Measurements from ENCODE around the gene RTKN. TPM values are rescaled to one million over a fixed set of nuclear protein-coding genes. Genes with fewer than 3 reads are reported as not detected.
A peak's percentile ranks its signal among the peaks of the same experiment; 100 is the strongest.

RTKN gene
- total and polyA plus RNA-seq, 2 of the 13 experiments (the other 11 are each of a cell fraction or from before 2014, with no cell fraction given), result 159 to 166 TPM

GRCh38 chr2:74421221-74421870, 20.4 kb downstream of the RTKN start, which contains the start of the genes C2orf81 and WDR54 (continued):
- TF ChIP-seq, protein P1, sequence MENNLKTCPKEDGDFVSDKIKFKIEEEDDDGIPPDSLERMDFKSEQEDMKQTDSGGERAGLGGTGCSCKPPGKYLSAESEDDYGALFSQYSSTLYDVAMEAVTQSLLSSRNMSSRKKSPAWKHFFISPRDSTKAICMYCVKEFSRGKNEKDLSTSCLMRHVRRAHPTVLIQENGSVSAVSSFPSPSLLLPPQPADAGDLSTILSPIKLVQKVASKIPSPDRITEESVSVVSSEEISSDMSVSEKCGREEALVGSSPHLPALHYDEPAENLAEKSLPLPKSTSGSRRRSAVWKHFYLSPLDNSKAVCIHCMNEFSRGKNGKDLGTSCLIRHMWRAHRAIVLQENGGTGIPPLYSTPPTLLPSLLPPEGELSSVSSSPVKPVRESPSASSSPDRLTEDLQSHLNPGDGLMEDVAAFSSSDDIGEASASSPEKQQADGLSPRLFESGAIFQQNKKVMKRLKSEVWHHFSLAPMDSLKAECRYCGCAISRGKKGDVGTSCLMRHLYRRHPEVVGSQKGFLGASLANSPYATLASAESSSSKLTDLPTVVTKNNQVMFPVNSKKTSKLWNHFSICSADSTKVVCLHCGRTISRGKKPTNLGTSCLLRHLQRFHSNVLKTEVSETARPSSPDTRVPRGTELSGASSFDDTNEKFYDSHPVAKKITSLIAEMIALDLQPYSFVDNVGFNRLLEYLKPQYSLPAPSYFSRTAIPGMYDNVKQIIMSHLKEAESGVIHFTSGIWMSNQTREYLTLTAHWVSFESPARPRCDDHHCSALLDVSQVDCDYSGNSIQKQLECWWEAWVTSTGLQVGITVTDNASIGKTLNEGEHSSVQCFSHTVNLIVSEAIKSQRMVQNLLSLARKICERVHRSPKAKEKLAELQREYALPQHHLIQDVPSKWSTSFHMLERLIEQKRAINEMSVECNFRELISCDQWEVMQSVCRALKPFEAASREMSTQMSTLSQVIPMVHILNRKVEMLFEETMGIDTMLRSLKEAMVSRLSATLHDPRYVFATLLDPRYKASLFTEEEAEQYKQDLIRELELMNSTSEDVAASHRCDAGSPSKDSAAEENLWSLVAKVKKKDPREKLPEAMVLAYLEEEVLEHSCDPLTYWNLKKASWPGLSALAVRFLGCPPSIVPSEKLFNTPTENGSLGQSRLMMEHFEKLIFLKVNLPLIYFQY (CRISPR knock-in tag; IDR thresholded peaks at IDR 0.05; ENCODE audit: borderline replicate concordance), result 0 out of 2 replicates have a peak, but pooled peaks have one; percentile 20
- TF ChIP-seq HNF4G (IDR thresholded peaks at IDR 0.05; ENCODE audit: borderline replicate concordance, low read depth, low read length), result no peak
- no peak for TF ChIP-seq HNF4G (CRISPR knock-in tag; IDR thresholded peaks at IDR 0.05; ENCODE audit: borderline replicate concordance, low read depth)
- 0 out of 2 replicates have a peak, but pooled peaks have one; percentile 53 for TF ChIP-seq ZNF691 (CRISPR knock-in tag; IDR thresholded peaks at IDR 0.05; ENCODE audit: borderline replicate concordance, low read depth)
- 0 out of 2 replicates have a peak, but pooled peaks have one; percentile 41 for TF ChIP-seq SP2 (CRISPR knock-in tag; IDR thresholded peaks at IDR 0.05)
- peak; percentile 99 for TF ChIP-seq IRF9 (CRISPR knock-in tag; IDR thresholded peaks at IDR 0.05; ENCODE audit: borderline replicate concordance)
- TF ChIP-seq, protein P2, sequence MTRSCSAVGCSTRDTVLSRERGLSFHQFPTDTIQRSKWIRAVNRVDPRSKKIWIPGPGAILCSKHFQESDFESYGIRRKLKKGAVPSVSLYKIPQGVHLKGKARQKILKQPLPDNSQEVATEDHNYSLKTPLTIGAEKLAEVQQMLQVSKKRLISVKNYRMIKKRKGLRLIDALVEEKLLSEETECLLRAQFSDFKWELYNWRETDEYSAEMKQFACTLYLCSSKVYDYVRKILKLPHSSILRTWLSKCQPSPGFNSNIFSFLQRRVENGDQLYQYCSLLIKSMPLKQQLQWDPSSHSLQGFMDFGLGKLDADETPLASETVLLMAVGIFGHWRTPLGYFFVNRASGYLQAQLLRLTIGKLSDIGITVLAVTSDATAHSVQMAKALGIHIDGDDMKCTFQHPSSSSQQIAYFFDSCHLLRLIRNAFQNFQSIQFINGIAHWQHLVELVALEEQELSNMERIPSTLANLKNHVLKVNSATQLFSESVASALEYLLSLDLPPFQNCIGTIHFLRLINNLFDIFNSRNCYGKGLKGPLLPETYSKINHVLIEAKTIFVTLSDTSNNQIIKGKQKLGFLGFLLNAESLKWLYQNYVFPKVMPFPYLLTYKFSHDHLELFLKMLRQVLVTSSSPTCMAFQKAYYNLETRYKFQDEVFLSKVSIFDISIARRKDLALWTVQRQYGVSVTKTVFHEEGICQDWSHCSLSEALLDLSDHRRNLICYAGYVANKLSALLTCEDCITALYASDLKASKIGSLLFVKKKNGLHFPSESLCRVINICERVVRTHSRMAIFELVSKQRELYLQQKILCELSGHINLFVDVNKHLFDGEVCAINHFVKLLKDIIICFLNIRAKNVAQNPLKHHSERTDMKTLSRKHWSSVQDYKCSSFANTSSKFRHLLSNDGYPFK (CRISPR knock-in tag; IDR thresholded peaks at IDR 0.05; ENCODE audit: borderline replicate concordance), result peak; percentile 17; the same call in 1 of the 2 replicates
- TF ChIP-seq GZF1 (CRISPR knock-in tag; IDR thresholded peaks at IDR 0.05), result no peak
- TF ChIP-seq IKZF5 (CRISPR knock-in tag; IDR thresholded peaks at IDR 0.05), result peak; percentile 40; the same call in 1 of the 2 replicates
- TF ChIP-seq MED8 (CRISPR knock-in tag; IDR thresholded peaks at IDR 0.05; ENCODE audit: insufficient replicate concordance), result peak; percentile 65
- TF ChIP-seq SPEN (CRISPR knock-in tag; IDR thresholded peaks at IDR 0.05; ENCODE audit: low read depth), result peak; percentile 76
- no peak for TF ChIP-seq ZNF7 (CRISPR knock-in tag; IDR thresholded peaks at IDR 0.05)
- TF ChIP-seq ZFP36 (IDR thresholded peaks at IDR 0.05; ENCODE audit: borderline replicate concordance, low read depth, low read length, partially characterized antibody), result no peak
- TF ChIP-seq MXI1 (IDR thresholded peaks at IDR 0.05; ENCODE audit: borderline replicate concordance, low read depth, low read length), result peak; percentile 99
- TF ChIP-seq TOE1 (CRISPR knock-in tag; IDR thresholded peaks at IDR 0.05), result no peak
- no peak for TF ChIP-seq ZFP37 (CRISPR knock-in tag; IDR thresholded peaks at IDR 0.05; ENCODE audit: borderline replicate concordance)
- peak; percentile 85 for TF ChIP-seq GABPB1 (CRISPR knock-in tag; IDR thresholded peaks at IDR 0.05)
- peak; percentile 22 for TF ChIP-seq RBM39 (IDR thresholded peaks at IDR 0.05; ENCODE audit: low read depth, low read length, poor library complexity, severe bottlenecking)
- TF ChIP-seq ZNF841 (CRISPR knock-in tag; IDR thresholded peaks at IDR 0.05; ENCODE audit: borderline replicate concordance), result no peak
